WTC11 (cell line): ENCODE data around the gene HOXD13. TPM values are rescaled to one million over a fixed set of nuclear protein-coding genes. Genes with fewer than 3 reads are reported as not detected.

Experiments used
- ATAC-seq: fragments of 200-7000 bp; cut with Tn5 transposase; 2 replicates; pipeline ENCODE4 v1.10.0; 2021; ENCODE audit warnings: mild to moderate bottlenecking, moderate library complexity
- CTCF ChIA-PET: fragments of 300-600 bp; sonication (Branson Sonifier 250); formaldehyde crosslinking; loops from one replicate; lab custom pipeline; 2021; ENCODE audit warnings: antibody characterized with exemption; lab: Charles Lee
- POLR2A ChIA-PET: fragments of 350-600 bp; sonication (Branson Sonifier 250); formaldehyde crosslinking; loops from one replicate; lab custom pipeline; 2021; ENCODE audit warnings: antibody characterized with exemption; lab: Charles Lee
- DNase-seq: peaks from one replicate; pipeline ENCODE4 v3.0.0; 2021; ENCODE audit warnings: low spot score
- H3K27ac Mint-ChIP-seq: 2 replicates; pipeline ENCODE4 v1.8.0; 2021; ENCODE audit warnings: mixed read lengths
- H3K27me3 Mint-ChIP-seq: 2 replicates; pipeline ENCODE4 v1.8.0; 2021; ENCODE audit warnings: low read depth, mild to moderate bottlenecking, moderate library complexity, mixed read lengths
- H3K36me3 Mint-ChIP-seq: 2 replicates; pipeline ENCODE4 v1.8.0; 2021; ENCODE audit warnings: mixed read lengths
- H3K4me1 Mint-ChIP-seq: 2 replicates; pipeline ENCODE4 v1.8.0; 2022; ENCODE audit warnings: mixed read lengths
- H3K4me3 Mint-ChIP-seq: 2 replicates; pipeline ENCODE4 v1.8.0; 2021; ENCODE audit warnings: mild to moderate bottlenecking, moderate library complexity, mixed read lengths
- H3K9me3 Mint-ChIP-seq: 2 replicates; pipeline ENCODE4 v1.8.0; 2021; ENCODE audit warnings: mixed read lengths
- AFF4 ChIP-seq: sonication (generic); formaldehyde crosslinking; IDR thresholded peaks from 2 replicates; pipeline ENCODE4 v1.8.1; 2023; ENCODE audit warnings: mild to moderate bottlenecking, missing genetic modification reagents, borderline replicate concordance
- E2F4 ChIP-seq: sonication (generic); formaldehyde crosslinking; IDR thresholded peaks from 2 replicates; pipeline ENCODE4 v1.8.1; 2022; ENCODE audit warnings: low read depth, mild to moderate bottlenecking, moderate library complexity, missing genetic modification reagents, borderline replicate concordance
- ELF4 ChIP-seq: sonication (generic); formaldehyde crosslinking; IDR thresholded peaks from 2 replicates; pipeline ENCODE4 v1.8.1; 2022; ENCODE audit warnings: low read depth, mild to moderate bottlenecking, moderate library complexity, missing genetic modification reagents
- FOXP1 ChIP-seq: sonication (generic); formaldehyde crosslinking; IDR thresholded peaks from 2 replicates; pipeline ENCODE4 v1.8.0; 2022; ENCODE audit warnings: missing genetic modification reagents, mild to moderate bottlenecking, moderate library complexity, borderline replicate concordance
- FOXP4 ChIP-seq: sonication (generic); formaldehyde crosslinking; IDR thresholded peaks from 2 replicates; pipeline ENCODE4 v1.8.0; 2022; ENCODE audit warnings: mild to moderate bottlenecking, missing genetic modification reagents
- HMGXB4 ChIP-seq: sonication (generic); formaldehyde crosslinking; IDR thresholded peaks from 2 replicates; pipeline ENCODE4 v1.8.1; 2023; ENCODE audit warnings: mild to moderate bottlenecking, moderate library complexity, missing genetic modification reagents
- JUN ChIP-seq: sonication (generic); formaldehyde crosslinking; IDR thresholded peaks from 2 replicates; pipeline ENCODE4 v1.8.0; 2023; ENCODE audit warnings: mild to moderate bottlenecking, missing genetic modification reagents
- SMAD3 ChIP-seq: sonication (generic); formaldehyde crosslinking; IDR thresholded peaks from 2 replicates; pipeline ENCODE4 v1.8.0; 2022; ENCODE audit warnings: missing genetic modification reagents, mild to moderate bottlenecking, borderline replicate concordance
- STAT6 ChIP-seq: sonication (generic); formaldehyde crosslinking; conservative IDR thresholded peaks from 2 replicates; pipeline ENCODE4 v1.8.1; 2023; ENCODE audit warnings: mild to moderate bottlenecking, low read depth, missing genetic modification reagents, moderate library complexity
- TEAD4 ChIP-seq: sonication (generic); formaldehyde crosslinking; IDR thresholded peaks from 2 replicates; pipeline ENCODE4 v1.8.0; 2022; ENCODE audit warnings: mild to moderate bottlenecking, missing genetic modification reagents
- ZMAT4 ChIP-seq: fragments of 250-450 bp; sonication (Bioruptor Pico); IDR thresholded peaks from 2 replicates; pipeline ENCODE4 v1.9.0; 2021; ENCODE audit warnings: mild to moderate bottlenecking
- ZNF121 ChIP-seq: sonication (generic); formaldehyde crosslinking; IDR thresholded peaks from 2 replicates; pipeline ENCODE4 v1.8.0; 2023; ENCODE audit warnings: missing genetic modification reagents
- ZNF263 ChIP-seq: sonication (generic); formaldehyde crosslinking; IDR thresholded peaks from 2 replicates; pipeline ENCODE4 v1.8.1; 2022; ENCODE audit warnings: low read depth, mild to moderate bottlenecking, moderate library complexity, missing genetic modification reagents
- ZNF317 ChIP-seq: sonication (generic); formaldehyde crosslinking; IDR thresholded peaks from 2 replicates; pipeline ENCODE4 v1.8.1; 2023; ENCODE audit warnings: low read depth, mild to moderate bottlenecking, moderate library complexity, missing genetic modification reagents, borderline replicate concordance
- ZNF416 ChIP-seq: fragments of 250-450 bp; sonication (Bioruptor Pico); IDR thresholded peaks from 2 replicates; pipeline ENCODE4 v1.9.0; 2021; ENCODE audit warnings: mild to moderate bottlenecking, inconsistent platforms
- ZNF423 ChIP-seq: fragments of 250-450 bp; sonication (Bioruptor Pico); IDR thresholded peaks from 2 replicates; pipeline ENCODE4 v2.1.2; 2022; ENCODE audit warnings: mild to moderate bottlenecking, moderate library complexity
- ZNF425 ChIP-seq: fragments of 250-450 bp; sonication (Bioruptor Pico); conservative IDR thresholded peaks from 2 replicates; pipeline ENCODE4 v1.9.0; 2021; ENCODE audit warnings: mild to moderate bottlenecking
- ZSCAN18 ChIP-seq: fragments of 250-450 bp; sonication (Bioruptor Pico); IDR thresholded peaks from 2 replicates; pipeline ENCODE4 v2.1.2; 2022; ENCODE audit warnings: mild to moderate bottlenecking, moderate library complexity
- total RNA-seq: library from RNA; stranded (reverse); gene quantifications from 3 replicates; pipeline ENCODE4 v1.2.3, GENCODE V29; 2021

Gene HOXD13
- total RNA-seq, 1 experiment from 2014 or later, result not detected

GRCh38 chr2:176139661-176140512, 47.4 kb downstream of the HOXD13 start:
- POLR2A ChIA-PET, result no interaction called here

More at GRCh38 chr2:176139661-176140512, 47.4 kb downstream of the HOXD13 start:
- CTCF ChIA-PET, result interaction anchor here (0.6 to 3.4 kb wide), 34 partner anchors 8 to 1009 kb away, joined by 3 to 73 read pairs (median 6); partner anchors contain the start of gene HOXD1
- H3K27ac Mint-ChIP-seq, result no peak overlapping the region
- no peak for TF ChIP-seq ZNF425 (CRISPR knock-in tag)
- no peak for TF ChIP-seq ZNF416 (CRISPR knock-in tag)
- no peak for TF ChIP-seq ZNF121 (CRISPR knock-in tag)
- no peak for TF ChIP-seq ZNF263 (CRISPR knock-in tag)
- no peak for TF ChIP-seq ZNF423 (CRISPR knock-in tag)
- TF ChIP-seq JUN (CRISPR knock-in tag), result no peak
- TF ChIP-seq FOXP4 (CRISPR knock-in tag), result no peak
- TF ChIP-seq ZMAT4 (CRISPR knock-in tag), result no peak
- TF ChIP-seq FOXP1, result no peak
- TF ChIP-seq AFF4 (CRISPR knock-in tag), result no peak
- no peak for TF ChIP-seq ELF4 (CRISPR knock-in tag)
- no peak for TF ChIP-seq HMGXB4 (CRISPR knock-in tag)
- TF ChIP-seq ZSCAN18 (CRISPR knock-in tag), result no peak
- no peak for TF ChIP-seq ZNF317 (CRISPR knock-in tag)
- no peak for TF ChIP-seq SMAD3 (CRISPR knock-in tag)
- no peak for TF ChIP-seq E2F4 (CRISPR knock-in tag)
- TF ChIP-seq TEAD4 (CRISPR knock-in tag), result no peak
- no peak for TF ChIP-seq STAT6 (CRISPR knock-in tag)
- ATAC-seq (no peak), DNase-seq (no peak)
- no peaks in the 10 kb centered on the region for H3K9me3 Mint-ChIP-seq
- peaks cover 14% of the 10 kb centered on the region for H3K4me1 Mint-ChIP-seq
- no peaks in the 10 kb centered on the region for H3K36me3 Mint-ChIP-seq
- peak overlapping the region; percentile 44 for H3K4me3 Mint-ChIP-seq
- H3K27me3 Mint-ChIP-seq, result peaks cover 98% of the 10 kb centered on the region
